GM08714 (cell line): Measurements from ENCODE around the gene APBA2.

Experiments
- H3K4me3 ChIP-seq: fragments of 200-500 bp; sonication (Bioruptor generic); 2 replicates; pipeline ENCODE4 v1.5.1; 2014; ENCODE audit warnings: mild to moderate bottlenecking, low read length, inconsistent platforms
- ZNF274 ChIP-seq: IDR thresholded peaks from 2 replicates; pipeline ENCODE4 v1.6.1; 2012; ENCODE audit warnings: mild to moderate bottlenecking, low read depth, low read length

APBA2 gene

GRCh38 chr15:29029651-29030195, 143.9 kb downstream of the APBA2 start:
- no peak for TF ChIP-seq ZNF274

GRCh38 chr15:29031502-29032228, 145.9 kb downstream of the APBA2 start:
- TF ChIP-seq ZNF274: no peak

More at GRCh38 chr15:29029651-29030195, 143.9 kb downstream of the APBA2 start:
- H3K4me3 ChIP-seq: no peak overlapping the region

GRCh38 chr15:29032229-29032625, 146.5 kb downstream of the APBA2 start:
- no peak for TF ChIP-seq ZNF274
- H3K4me3 ChIP-seq: no peak overlapping the region

More at GRCh38 chr15:29031502-29032228, 145.9 kb downstream of the APBA2 start:
- H3K4me3 ChIP-seq: no peak overlapping the region

GRCh38 chr15:29032751-29033150, 147.0 kb downstream of the APBA2 start:
- no peak overlapping the region for H3K4me3 ChIP-seq
- no peak for TF ChIP-seq ZNF274

- TF ChIP-seq ZNF274: no peak
Observed at GRCh38 chr15:29034151-29034550, 148.4 kb downstream of the APBA2 start.

GRCh38 chr15:29034593-29035335, 149.0 kb downstream of the APBA2 start:
- no peak overlapping the region for H3K4me3 ChIP-seq
- no peak for TF ChIP-seq ZNF274

More at GRCh38 chr15:29034151-29034550, 148.4 kb downstream of the APBA2 start:
- H3K4me3 ChIP-seq: no peak overlapping the region

GRCh38 chr15:29035336-29036285, 149.8 kb downstream of the APBA2 start:
- no peak for TF ChIP-seq ZNF274
- no peak overlapping the region for H3K4me3 ChIP-seq

GRCh38 chr15:29037997-29038705, 152.4 kb downstream of the APBA2 start:
- TF ChIP-seq ZNF274: no peak

GRCh38 chr15:29039466-29040369, 153.9 kb downstream of the APBA2 start:
- H3K4me3 ChIP-seq: no peak overlapping the region
- TF ChIP-seq ZNF274: no peak

More at GRCh38 chr15:29037997-29038705, 152.4 kb downstream of the APBA2 start:
- no peak overlapping the region for H3K4me3 ChIP-seq

- no peak overlapping the region for H3K4me3 ChIP-seq
- no peak for TF ChIP-seq ZNF274
Observed at GRCh38 chr15:29040370-29040751, 154.6 kb downstream of the APBA2 start.

- no peak for TF ChIP-seq ZNF274
- H3K4me3 ChIP-seq: no peak overlapping the region
Observed at GRCh38 chr15:29043736-29044502, 158.1 kb downstream of the APBA2 start.
